Measurements from ENCODE around the gene C1GALT1.

C1GALT1 gene

DNA sequence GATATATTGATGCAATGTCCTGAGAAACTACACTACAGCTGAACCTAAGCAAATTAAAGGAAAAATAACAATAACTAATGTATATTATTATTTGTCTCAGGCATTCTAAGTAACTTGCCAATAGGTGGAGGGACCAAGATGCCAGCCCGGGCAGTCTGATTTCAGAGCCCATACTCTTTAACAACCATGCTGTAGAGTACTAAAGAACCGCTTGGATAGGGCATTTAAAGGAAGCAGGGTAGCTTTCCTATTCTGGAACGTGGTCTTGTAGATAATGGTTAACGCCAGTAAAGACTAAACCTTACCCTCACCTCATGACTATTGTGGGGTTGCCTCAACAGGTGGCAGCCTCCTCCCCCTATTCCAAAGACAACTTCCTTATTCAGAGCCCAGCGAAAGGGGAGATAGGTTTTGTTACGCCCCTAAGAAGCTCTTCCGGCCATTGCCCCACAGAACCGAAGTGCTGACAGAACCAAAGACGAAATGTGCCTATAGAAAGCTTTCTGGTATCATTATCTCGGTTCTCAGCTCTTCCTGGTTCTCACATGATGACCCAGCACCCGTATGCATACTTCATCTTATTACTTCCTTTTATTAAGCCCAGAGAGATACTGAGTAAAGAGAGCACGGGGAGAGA, 707 bp upstream of the C1GALT1 start:
- TF ChIP-seq, protein P1, sequence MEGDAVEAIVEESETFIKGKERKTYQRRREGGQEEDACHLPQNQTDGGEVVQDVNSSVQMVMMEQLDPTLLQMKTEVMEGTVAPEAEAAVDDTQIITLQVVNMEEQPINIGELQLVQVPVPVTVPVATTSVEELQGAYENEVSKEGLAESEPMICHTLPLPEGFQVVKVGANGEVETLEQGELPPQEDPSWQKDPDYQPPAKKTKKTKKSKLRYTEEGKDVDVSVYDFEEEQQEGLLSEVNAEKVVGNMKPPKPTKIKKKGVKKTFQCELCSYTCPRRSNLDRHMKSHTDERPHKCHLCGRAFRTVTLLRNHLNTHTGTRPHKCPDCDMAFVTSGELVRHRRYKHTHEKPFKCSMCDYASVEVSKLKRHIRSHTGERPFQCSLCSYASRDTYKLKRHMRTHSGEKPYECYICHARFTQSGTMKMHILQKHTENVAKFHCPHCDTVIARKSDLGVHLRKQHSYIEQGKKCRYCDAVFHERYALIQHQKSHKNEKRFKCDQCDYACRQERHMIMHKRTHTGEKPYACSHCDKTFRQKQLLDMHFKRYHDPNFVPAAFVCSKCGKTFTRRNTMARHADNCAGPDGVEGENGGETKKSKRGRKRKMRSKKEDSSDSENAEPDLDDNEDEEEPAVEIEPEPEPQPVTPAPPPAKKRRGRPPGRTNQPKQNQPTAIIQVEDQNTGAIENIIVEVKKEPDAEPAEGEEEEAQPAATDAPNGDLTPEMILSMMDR (conservative IDR thresholded peaks at IDR 0.05), result no peak
- no peak for TF ChIP-seq ZFX (IDR thresholded peaks at IDR 0.05)

DNA sequence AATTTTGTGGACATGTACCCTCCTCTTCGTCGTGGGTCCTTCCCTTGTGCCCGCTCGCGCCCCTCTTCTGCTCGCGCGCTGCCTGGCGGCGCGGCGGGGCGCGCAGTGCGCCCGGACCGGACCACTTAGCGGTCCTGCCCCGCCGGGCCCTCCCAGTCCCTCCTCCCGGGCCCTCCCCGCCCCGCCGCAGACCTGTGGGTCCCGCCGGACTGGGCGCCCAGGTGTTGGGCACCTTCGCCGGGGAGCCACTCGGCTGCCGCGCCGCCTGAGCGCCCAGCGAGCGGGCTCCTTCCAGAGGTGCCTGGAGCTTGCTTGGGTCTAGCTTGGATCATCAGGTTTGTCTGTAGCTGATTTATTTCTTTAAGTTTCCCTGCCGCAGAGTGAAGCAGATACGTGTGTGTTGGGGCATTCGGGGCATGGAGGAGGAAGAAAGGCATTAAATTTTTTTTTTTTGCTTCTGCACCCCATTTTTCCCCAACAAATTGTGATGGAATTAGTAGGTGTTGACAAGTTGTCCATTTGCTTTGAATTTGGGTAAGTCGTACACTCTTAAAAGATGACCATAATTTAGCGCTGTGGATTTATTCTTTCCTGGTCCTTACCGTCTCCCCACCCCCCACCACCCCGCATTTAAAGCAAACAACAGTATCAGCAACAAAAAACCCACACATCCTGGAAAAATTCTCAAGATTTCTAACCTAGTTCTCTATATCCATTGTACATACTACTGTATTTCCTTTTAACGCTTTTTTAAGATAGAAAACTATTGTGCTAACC, 905 bp downstream of the C1GALT1 start:
- TF ChIP-seq ZFX (IDR thresholded peaks at IDR 0.05), result no peak
- TF ChIP-seq, protein P1 (conservative IDR thresholded peaks at IDR 0.05), result no peak
- peak overlapping the region; percentile 77 for H3K27ac ChIP-seq

More for the DNA sequence above, 707 bp upstream of the C1GALT1 start:
- peak overlapping the region; percentile 77 for H3K27ac ChIP-seq

DNA sequence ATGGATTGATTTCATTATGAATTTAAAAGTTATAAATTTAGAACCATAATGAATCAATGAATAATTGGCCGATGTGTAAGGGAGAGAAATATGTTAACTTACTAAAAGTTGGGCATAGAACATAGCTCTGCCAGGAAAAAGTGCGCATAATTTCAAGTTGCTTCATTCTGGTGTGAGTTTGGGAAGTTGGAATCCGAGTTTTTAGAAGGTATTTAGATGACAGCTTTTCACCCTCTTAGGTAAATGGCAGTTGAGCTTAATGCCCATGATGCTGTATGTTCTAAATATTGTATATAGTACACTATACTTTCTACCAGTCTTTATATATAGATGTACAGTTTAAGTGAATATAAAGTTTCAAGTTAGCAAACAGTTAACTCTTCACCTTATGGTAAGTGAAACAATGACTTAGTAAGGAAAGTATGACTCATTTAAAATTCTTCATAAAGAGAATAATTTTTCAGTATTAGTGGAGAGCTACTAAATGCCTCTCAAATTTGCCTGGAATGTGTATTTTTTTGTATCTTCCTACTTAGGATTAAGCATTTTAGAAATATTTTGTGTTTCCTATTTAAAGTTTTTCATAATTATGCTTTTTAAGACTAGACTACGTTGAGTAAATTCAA, 1.6 kb downstream of the C1GALT1 start:
- H3K27ac ChIP-seq, result no peak overlapping the region
- TF ChIP-seq, protein P1 (conservative IDR thresholded peaks at IDR 0.05), result no peak
- TF ChIP-seq ZFX (IDR thresholded peaks at IDR 0.05), result no peak

- no peak overlapping the region for H3K27ac ChIP-seq
- TF ChIP-seq, protein P1 (conservative IDR thresholded peaks at IDR 0.05), result no peak
- TF ChIP-seq ZFX (IDR thresholded peaks at IDR 0.05), result no peak
Measured at GRCh38 chr7:7185371-7185989, 3.1 kb downstream of the C1GALT1 start.

GRCh38 chr7:7188091-7188490, 5.7 kb downstream of the C1GALT1 start:
- TF ChIP-seq, protein P1 (conservative IDR thresholded peaks at IDR 0.05), result no peak
- TF ChIP-seq ZFX (IDR thresholded peaks at IDR 0.05), result no peak
- no peak overlapping the region for H3K27ac ChIP-seq

- H3K27ac ChIP-seq, result no peak overlapping the region
- TF ChIP-seq, protein P1 (conservative IDR thresholded peaks at IDR 0.05), result no peak
- TF ChIP-seq ZFX (IDR thresholded peaks at IDR 0.05), result no peak
Measured at GRCh38 chr7:7188742-7189141, 6.4 kb downstream of the C1GALT1 start.

Measured in C4-2B (cell line).